RWPE2 (cell line): ENCODE measurements around the gene OR5AR1.
A peak's percentile ranks its signal among the peaks of the same experiment; 100 is the strongest.

Experiments
- ATAC-seq: fragments of 200-7000 bp; cut with Tn5 transposase; 3 replicates; pipeline ENCODE4 v1.9.1; 2021; ENCODE audit warnings: low read depth
- DNase-seq: peaks from one replicate; pipeline ENCODE4 v3.0.0-alpha.2; 2020; ENCODE audit warnings: low spot score
- H3K27ac ChIP-seq: fragments of 450-650 bp; 2 replicates; pipeline ENCODE4 v1.5.1; 2017; ENCODE audit warnings: mild to moderate bottlenecking; ENCODE audit not compliant: poor library complexity, severe bottlenecking
- H3K27me3 ChIP-seq: fragments of 250-450 bp; sonication (Bioruptor Pico); 2 replicates; pipeline ENCODE4 v1.5.1; 2021; ENCODE audit warnings: mild to moderate bottlenecking, moderate library complexity; ENCODE audit not compliant: insufficient read depth, poor library complexity, severe bottlenecking
- H3K36me3 ChIP-seq: fragments of 250-450 bp; sonication (Bioruptor Pico); 2 replicates; pipeline ENCODE4 v1.5.1; 2020; ENCODE audit warnings: low read depth, mild to moderate bottlenecking, moderate library complexity
- H3K4me1 ChIP-seq: fragments of 250-450 bp; sonication (Bioruptor Pico); 2 replicates; pipeline ENCODE4 v1.5.1; 2021; ENCODE audit warnings: mild to moderate bottlenecking, moderate library complexity; ENCODE audit not compliant: insufficient read depth, poor library complexity, severe bottlenecking
- H3K4me3 ChIP-seq: fragments of 250-450 bp; sonication (Bioruptor Pico); 2 replicates; pipeline ENCODE4 v1.5.1; 2021; ENCODE audit warnings: mild to moderate bottlenecking, moderate library complexity; ENCODE audit not compliant: severe bottlenecking
- H3K9me3 ChIP-seq: fragments of 250-450 bp; sonication (Bioruptor Pico); 2 replicates; pipeline ENCODE4 v1.5.1; 2021; ENCODE audit warnings: mild to moderate bottlenecking, moderate library complexity; ENCODE audit not compliant: severe bottlenecking
- TF ChIP-seq, protein P1 (sequence below): fragments of 450-650 bp; IDR thresholded peaks from one replicate; pipeline ENCODE4 v1.5.1; 2017; ENCODE audit warnings: mild to moderate bottlenecking, moderate library complexity; ENCODE audit not compliant: poor library complexity, severe bottlenecking

OR5AR1 gene

DNA sequence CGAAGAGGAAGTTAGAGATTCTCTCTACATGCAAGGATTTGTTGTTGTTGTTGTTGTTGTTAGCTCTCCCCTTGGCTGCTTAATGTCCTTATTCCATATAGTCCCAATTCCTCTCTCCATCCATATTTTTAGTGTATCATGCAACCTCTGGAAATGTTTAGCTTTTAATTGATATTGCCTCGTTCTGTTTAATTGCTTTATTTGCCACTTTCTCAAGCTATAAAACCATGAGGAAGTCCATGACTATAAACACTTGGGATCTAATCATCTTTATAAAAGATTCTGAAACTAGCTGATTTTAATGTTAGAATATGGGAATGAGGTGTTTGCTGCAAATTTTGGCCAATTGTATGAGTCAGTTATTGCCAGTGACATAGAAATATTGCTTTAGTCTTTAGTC, 29.9 kb downstream of the OR5AR1 start:
- Histone ChIP-seq H3K4me1 (no peaks in the 10 kb centered on the region), H3K27ac (no peak overlapping the region), H3K9me3 (no peaks in the 10 kb centered on the region), H3K4me3 (no peak overlapping the region), H3K27me3 (peaks cover 4% of the 10 kb centered on the region), H3K36me3 (no peaks in the 10 kb centered on the region)
- no peak for DNase-seq
- no peak for ATAC-seq
- TF ChIP-seq, protein P1, sequence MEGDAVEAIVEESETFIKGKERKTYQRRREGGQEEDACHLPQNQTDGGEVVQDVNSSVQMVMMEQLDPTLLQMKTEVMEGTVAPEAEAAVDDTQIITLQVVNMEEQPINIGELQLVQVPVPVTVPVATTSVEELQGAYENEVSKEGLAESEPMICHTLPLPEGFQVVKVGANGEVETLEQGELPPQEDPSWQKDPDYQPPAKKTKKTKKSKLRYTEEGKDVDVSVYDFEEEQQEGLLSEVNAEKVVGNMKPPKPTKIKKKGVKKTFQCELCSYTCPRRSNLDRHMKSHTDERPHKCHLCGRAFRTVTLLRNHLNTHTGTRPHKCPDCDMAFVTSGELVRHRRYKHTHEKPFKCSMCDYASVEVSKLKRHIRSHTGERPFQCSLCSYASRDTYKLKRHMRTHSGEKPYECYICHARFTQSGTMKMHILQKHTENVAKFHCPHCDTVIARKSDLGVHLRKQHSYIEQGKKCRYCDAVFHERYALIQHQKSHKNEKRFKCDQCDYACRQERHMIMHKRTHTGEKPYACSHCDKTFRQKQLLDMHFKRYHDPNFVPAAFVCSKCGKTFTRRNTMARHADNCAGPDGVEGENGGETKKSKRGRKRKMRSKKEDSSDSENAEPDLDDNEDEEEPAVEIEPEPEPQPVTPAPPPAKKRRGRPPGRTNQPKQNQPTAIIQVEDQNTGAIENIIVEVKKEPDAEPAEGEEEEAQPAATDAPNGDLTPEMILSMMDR = no peak

DNA sequence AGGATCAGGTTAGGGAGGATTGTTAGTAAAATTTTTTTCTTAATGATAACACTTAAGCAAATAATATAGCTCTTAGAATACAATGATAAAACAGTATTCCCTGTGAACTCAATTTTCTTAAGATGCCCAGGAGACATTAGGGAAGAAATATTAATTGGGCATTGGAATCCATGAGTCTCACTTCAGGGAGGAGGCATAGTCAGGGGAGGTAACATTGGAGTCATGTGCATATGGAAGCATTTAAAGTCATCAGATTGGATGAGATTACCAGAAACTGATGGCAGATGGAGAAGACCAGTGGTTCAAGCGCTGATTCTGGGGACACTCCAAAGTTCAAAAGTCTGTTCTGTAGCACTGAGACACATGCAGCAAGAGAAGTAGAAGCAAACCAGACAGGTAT, 35.3 kb downstream of the OR5AR1 start, which contains the start of gene OR9G1:
Gene OR9G1 (plus strand): TSS at position 301 of the 400 bp plus-strand sequence. CDS start 1,293 bp downstream, outside the sequence.
- DNase-seq = no peak
- H3K4me3 ChIP-seq = no peak within 1 kb of the TSS
- no peak for ATAC-seq
- no peak within 1 kb of the TSS for H3K27ac ChIP-seq
- H3K27me3 ChIP-seq = peaks cover 4% of the 10 kb centered on the region
- TF ChIP-seq, protein P1 = no peak
- no peaks in the 10 kb centered on the region for H3K4me1 ChIP-seq
- H3K36me3 ChIP-seq = no peaks in the 10 kb centered on the region
- H3K9me3 ChIP-seq = no peaks in the 10 kb centered on the region

DNA sequence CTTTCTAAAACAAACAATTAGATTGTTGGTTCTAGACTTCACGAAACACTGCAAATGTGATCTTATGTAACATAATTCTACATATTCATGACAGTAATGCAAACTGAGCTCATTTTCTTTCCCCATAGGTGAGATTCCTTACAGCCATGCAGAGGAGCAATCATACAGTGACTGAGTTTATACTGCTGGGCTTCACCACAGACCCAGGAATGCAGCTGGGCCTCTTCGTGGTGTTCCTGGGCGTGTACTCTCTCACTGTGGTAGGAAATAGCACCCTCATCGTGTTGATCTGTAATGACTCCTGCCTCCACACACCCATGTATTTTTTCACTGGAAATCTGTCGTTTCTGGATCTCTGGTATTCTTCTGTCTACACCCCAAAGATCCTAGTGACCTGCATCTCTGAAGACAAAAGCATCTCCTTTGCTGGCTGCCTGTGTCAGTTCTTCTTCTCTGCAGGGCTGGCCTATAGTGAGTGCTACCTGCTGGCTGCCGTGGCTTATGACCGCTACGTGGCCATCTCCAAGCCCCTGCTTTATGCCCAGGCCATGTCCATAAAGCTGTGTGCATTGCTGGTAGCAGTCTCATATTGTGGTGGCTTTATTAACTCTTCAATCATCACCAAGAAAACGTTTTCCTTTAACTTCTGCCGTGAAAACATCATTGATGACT, 36.9 kb downstream of the OR5AR1 start:
- no peak overlapping the region for H3K4me3 ChIP-seq
- H3K36me3 ChIP-seq = no peaks in the 10 kb centered on the region
- TF ChIP-seq, protein P1 = no peak
- peaks cover 4% of the 10 kb centered on the region for H3K27me3 ChIP-seq
- H3K27ac ChIP-seq = no peak overlapping the region
- ATAC-seq = peak; percentile 99
- H3K4me1 ChIP-seq = no peaks in the 10 kb centered on the region
- no peaks in the 10 kb centered on the region for H3K9me3 ChIP-seq
- DNase-seq = no peak

DNA sequence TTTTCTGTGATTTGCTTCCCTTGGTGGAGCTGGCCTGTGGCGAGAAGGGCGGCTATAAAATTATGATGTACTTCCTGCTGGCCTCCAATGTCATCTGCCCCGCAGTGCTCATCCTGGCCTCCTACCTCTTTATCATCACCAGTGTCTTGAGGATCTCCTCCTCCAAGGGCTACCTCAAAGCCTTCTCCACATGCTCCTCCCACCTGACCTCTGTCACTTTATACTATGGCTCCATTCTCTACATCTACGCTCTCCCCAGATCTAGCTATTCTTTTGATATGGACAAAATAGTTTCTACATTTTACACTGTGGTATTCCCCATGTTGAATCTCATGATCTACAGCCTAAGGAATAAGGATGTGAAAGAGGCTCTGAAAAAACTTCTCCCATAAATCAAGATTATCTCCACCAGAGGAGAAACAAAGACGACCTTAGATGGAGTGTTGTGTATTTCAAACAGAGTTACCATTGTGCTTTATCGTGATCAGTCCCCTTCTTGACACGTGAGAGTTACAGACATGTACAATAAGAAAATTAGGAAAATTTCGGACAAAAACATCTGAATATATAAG, 37.5 kb downstream of the OR5AR1 start:
- no peak for DNase-seq
- Histone ChIP-seq H3K4me3 (no peak overlapping the region), H3K36me3 (no peaks in the 10 kb centered on the region), H3K27ac (no peak overlapping the region), H3K9me3 (no peaks in the 10 kb centered on the region), H3K4me1 (no peaks in the 10 kb centered on the region), H3K27me3 (peaks cover 4% of the 10 kb centered on the region)
- ATAC-seq = no peak
- TF ChIP-seq, protein P1 = no peak
